NCI-H146 treated with DMSO at 0.1 percent for 48 hours (cell line): ENCODE results near the gene LENG8.
"Not testable (repeated sequence)": the region's sequence is repeated elsewhere in the genome, so short reads cannot be mapped to it uniquely, and the experiment has no call there.

ENCODE experiments used
- DNase-seq: peaks from one replicate; lab custom pipeline; 2025; ENCODE audit not compliant: unreplicated experiment; lab: John Stamatoyannopoulos, UW

Gene LENG8

GRCh38 chr19:54478677-54479266 lies 29.8 kb downstream of the LENG8 start:
- peak; percentile 8 for DNase-seq

DNA sequence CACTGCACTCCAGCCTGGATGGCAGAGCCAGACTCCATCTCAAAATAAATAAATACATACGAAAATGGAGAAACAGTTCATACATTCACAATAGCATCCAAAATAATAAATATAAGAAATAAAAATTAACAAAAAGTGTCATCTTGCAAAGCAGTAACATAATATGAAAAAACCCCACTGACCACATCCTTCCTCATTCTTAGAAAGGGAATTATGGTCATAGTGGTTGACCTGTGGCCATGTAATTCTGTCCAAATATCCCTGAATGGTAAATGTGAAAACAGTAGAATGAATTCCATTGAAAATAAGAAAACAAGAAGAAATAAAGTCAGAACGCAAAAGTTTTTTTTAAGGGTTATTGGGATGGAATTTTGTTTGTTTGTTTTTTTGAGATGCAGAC lies 31.1 kb downstream of the LENG8 start:
- no peak for DNase-seq

DNA sequence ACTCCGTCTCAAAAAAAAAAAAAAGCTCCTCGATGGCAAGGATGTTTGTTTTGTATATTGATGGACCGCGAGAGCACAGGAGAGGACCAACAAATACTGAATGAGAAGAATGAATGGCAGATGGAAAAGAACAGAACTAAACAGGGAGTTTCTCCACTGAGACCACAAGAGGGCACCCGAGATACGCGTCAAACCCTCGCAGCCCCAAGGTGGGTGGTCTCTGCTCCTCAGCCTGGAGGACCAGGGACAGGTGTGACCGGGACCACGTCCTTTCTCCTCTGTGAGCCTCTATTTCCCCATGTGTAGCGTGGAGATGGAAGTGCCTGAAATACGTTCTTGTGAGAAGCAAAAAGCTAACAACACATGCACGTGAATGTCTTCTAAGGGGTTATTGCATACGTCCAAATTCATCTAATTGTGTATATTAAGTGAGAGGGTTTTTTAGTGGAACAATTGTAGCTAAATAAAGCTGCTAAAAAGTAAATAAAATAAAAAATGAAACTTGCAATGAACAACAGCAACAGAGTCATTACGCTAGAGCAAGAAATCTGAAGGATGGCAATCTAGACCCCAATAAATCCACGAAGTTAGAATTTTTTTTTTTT lies 32.4 kb downstream of the LENG8 start:
- peak; percentile 34 for DNase-seq

- DNase-seq = no peak
Observed at GRCh38 chr19:54482889-54483288, 33.9 kb downstream of the LENG8 start.

DNA sequence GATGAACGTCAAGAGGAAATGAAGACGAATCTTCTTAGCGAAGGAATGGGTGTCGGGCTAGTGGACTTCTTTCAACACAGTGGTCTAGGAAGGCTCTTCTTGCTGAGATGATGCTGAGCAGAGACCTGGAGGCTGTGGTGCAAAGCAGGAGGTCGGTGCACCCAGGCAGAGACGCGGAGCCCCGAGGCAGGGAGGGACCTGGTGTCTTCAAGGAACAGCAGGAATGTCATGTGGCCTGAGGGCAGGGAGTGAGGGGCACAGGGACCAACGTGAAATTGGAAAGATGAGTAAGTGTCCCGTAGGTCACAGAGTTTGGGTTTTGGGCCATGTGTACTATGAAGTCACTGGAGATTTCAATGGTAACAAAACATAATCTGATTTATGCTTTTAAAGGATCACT lies 35.5 kb downstream of the LENG8 start:
- no peak for DNase-seq

DNA sequence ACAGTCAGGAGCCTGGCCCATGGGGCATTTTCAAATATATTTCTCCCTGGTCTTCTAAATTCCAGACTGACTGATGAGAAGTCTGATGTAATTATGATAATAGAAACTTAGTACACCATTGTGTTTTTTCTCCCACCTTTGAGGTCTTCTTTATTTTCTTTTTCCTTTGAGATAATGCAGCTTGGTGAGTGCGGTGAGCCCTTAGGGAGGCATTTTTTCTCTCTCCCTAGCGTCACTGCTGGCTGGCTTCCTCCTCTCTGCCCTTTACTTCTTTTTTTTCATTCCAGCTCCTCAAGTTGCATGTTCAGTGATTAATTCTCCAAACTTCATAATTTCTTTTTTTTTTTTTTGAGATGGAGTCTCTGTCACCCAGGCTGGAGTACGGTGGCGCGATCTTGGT lies 36.9 kb downstream of the LENG8 start:
- no peak for DNase-seq

- no peak for DNase-seq
Observed at GRCh38 chr19:54489341-54489740, 40.3 kb downstream of the LENG8 start.

DNA sequence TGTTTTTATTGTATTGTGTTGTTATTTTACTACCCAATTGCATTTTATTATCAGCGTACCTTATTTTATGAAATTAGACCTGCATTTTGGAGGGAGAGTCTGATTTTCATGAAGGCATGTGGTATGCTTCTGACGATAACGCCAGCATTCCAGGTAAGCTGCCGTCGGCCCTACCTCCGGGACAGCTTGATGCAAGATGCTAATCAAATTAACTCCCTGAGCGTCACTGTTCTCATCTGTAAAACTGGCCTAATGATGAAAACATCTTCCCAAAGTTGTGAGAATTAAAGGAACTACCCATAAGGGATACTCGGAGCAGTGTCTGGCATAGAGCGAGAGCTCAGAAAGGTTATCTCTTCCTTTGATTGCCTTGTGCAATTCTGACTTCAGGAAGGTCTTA lies 40.8 kb downstream of the LENG8 start:
- no peak for DNase-seq

DNA sequence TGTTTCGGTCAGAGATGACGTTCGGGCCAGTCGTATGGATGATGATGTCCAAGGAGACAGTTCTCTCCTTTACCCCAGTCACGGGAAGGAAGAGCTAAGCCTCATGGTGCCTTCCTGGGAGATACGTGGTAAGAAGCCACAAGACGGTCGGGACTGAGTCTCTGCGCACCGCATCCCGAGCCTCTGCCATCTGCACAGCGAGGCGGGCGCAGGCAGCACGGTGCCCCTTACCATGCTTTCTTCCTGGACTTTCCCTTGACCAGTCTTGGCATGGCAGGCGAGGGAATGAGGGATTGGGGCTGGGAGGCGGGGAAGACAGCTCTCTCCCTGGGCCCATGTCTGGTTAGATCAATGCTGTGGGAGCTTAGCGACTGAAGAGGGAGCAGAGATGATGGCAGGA lies 43.6 kb downstream of the LENG8 start:
- no peak for DNase-seq

DNA sequence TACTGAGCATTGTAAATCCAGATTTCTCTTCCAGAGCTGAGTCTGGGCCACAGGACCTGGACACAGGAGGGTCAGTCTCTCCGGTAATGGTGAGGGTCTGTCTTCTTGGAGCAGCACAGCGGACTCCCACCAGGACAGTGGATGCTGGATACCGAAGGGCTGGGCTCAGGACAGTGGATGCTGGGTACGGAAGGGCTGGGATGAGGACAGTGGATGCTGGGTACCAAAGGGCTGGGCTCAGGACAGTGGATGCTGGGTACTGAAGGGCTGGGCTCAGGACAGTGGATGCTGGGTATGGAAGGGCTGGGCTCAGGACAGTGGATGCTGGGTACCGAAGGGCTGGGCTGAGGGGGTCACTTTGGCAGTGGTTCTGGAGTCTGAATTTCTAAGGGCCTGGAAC lies 44.1 kb downstream of the LENG8 start:
- not testable (repeated sequence) for DNase-seq

DNA sequence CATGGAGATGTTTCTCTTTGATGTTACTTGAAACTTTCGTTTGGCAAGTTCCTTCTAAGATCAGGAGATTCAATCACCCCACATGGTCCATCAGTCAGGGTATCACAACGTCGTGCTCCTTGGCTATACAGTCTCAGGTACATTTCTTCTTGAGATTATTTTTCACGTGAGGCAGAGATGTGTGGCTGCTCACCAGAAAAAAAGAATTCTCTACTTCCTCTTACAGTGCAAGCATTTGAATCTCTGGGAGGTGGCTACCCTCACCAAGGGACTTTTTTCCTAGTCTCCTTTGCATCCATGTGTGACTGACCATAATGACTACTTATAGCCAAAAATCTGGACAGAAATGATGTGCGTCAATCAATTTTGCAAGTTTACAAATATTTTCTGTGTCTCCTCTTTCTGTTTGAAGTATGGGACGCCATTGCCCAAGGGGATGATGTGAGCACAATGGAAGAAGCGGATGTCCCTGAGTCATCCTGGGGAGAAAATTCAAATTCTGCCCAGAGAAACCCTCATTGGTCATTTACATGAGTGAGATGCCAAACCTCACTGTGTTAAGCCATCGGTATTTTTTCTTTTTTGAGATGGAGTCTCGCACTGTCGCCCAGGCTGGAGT lies 45.1 kb downstream of the LENG8 start:
- no peak for DNase-seq

GRCh38 chr19:54495284-54495683 lies 46.3 kb downstream of the LENG8 start:
- not testable (repeated sequence) for DNase-seq

- not testable (repeated sequence) for DNase-seq
Observed at GRCh38 chr19:54497747-54498450, 48.9 kb downstream of the LENG8 start.

GRCh38 chr19:54498451-54498772 lies 49.4 kb downstream of the LENG8 start:
- DNase-seq = not testable (repeated sequence)

DNA sequence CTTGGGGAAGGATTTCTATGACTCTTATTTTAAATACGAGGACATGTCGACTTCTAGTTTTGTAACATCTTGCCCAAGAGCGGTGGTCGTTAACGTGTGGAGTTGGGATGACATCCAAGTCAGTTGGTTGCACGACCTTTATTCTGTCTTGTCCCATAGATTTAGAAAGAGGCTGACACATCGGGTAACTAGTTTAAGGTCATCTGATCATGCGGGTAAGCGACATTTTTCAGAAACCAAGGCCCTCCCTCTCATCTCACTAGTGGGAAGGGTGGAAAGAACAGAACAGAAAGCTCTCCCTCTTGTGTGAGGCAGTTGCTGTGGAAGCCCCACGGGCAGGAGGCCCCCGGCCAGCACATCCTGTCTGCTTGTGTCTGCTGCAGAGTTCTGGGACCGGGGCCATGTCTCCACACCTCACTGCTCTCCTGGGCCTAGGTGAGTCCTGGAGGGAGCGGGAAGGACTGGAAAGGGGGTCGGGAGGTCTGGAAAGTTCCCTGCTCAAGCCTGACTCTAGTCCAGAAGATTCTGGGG lies 53.6 kb downstream of the LENG8 start, which contains the start of gene LAIR2:
TSS of gene LAIR2 (plus strand) at position 314 of the 531 bp plus-strand sequence. CDS start at position 402, 88 bp downstream.
- no peak for DNase-seq

GRCh38 chr19:54505542-54505941 lies 56.5 kb downstream of the LENG8 start:
- DNase-seq = not testable (repeated sequence)

DNA sequence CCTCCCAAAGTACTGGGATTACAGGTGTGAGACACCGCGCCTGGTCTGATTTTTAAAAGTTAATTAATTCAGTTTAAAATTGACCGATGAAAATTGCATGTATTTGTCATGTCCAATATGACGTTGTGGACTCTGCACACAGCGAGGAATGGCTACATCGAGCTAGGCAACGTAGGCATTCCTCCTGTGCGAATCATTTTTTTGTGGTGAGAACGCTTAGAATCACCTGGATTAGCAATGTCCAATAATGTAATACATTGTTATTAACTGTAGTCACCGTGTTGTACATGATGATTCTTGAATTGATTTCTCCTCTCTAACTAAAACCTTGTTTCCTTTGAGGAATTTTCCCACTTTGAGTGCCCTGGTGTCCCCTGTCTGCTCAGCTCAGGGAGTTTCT lies 57.1 kb downstream of the LENG8 start:
- no peak for DNase-seq

GRCh38 chr19:54507038-54507717 lies 58.2 kb downstream of the LENG8 start:
- not testable (repeated sequence) for DNase-seq

GRCh38 chr19:54507824-54508223 lies 58.8 kb downstream of the LENG8 start:
- DNase-seq = no peak

DNA sequence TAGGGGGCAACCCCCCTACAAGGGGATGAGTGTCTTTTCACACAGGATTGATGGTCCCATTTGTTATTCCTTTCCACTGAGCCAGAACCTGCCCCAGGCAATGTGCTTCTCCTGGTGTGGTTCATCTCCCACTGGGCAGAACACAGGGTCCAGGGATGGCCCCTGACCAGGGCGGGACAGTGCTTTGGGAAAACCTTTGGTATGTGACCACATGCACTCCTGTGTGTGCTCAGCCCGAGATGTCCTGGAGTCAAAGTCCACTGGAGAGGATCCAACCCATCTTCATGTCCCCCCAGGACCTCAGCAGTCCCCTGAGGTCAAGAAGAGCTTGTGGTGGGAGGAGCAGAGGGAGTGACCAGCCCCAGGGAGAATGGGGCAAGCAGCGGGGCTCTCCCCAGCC lies 59.5 kb downstream of the LENG8 start:
- DNase-seq = not testable (repeated sequence)
